Trophoblast cell (in vitro differentiated cells and primary cell): ENCODE data around the gene ZNF548.

ENCODE experiments used
- DNase-seq, 2 donors: peaks; one replicate each; pipeline ENCODE4 v3.0.0-alpha.2; 2016
- H2AFZ ChIP-seq: 2 replicates; pipeline ENCODE4 v1.6.1; 2013; ENCODE audit warnings: low read length, moderate library complexity, mild to moderate bottlenecking; ENCODE audit not compliant: insufficient read depth, poor library complexity
- H2AK5ac ChIP-seq: 2 replicates; pipeline ENCODE4 v1.6.1; 2013; ENCODE audit warnings: mild to moderate bottlenecking, low read length
- H2BK120ac ChIP-seq: 2 replicates; pipeline ENCODE4 v1.6.1; 2013; ENCODE audit warnings: low read length, mild to moderate bottlenecking, moderate library complexity; ENCODE audit not compliant: insufficient read depth, poor library complexity
- H2BK12ac ChIP-seq: 2 replicates; pipeline ENCODE4 v1.6.1; 2013; ENCODE audit warnings: mild to moderate bottlenecking, low read length, moderate library complexity
- H2BK5ac ChIP-seq: 2 replicates; pipeline ENCODE4 v1.6.1; 2013; ENCODE audit warnings: low read length, low read depth, moderate library complexity, mild to moderate bottlenecking; ENCODE audit not compliant: poor library complexity
- H3K14ac ChIP-seq: 2 replicates; pipeline ENCODE4 v1.6.1; 2013; ENCODE audit warnings: mild to moderate bottlenecking, low read length
- H3K18ac ChIP-seq: 2 replicates; pipeline ENCODE4 v1.6.1; 2013; ENCODE audit warnings: mild to moderate bottlenecking, low read length
- H3K23ac ChIP-seq: 2 replicates; pipeline ENCODE4 v1.6.1; 2013; ENCODE audit warnings: low read length
- H3K27ac ChIP-seq: 2 replicates; pipeline ENCODE4 v1.5.1; 2013; ENCODE audit warnings: low read depth, mild to moderate bottlenecking, inconsistent platforms, low read length, moderate library complexity
- H3K27me3 ChIP-seq: 2 replicates; pipeline ENCODE4 v1.6.1; 2013; ENCODE audit warnings: inconsistent platforms, mild to moderate bottlenecking, low read length, moderate library complexity; ENCODE audit not compliant: insufficient read depth
- H3K36me3 ChIP-seq, 2 experiments: 1 replicate in 1 of 2; 2 replicates in 1 of 2; pipeline ENCODE4 v1.6.1; 2013; ENCODE audit warnings: low read length in 2 of 2, mild to moderate bottlenecking in 2 of 2, moderate library complexity in 1 of 2; ENCODE audit not compliant: insufficient read depth in 2 of 2, control insufficient read depth in 1 of 2
- H3K4ac ChIP-seq: 2 replicates; pipeline ENCODE4 v1.6.1; 2013; ENCODE audit warnings: low read depth, mild to moderate bottlenecking, low read length, moderate library complexity
- H3K4me1 ChIP-seq, 2 experiments: 1 replicate in 1 of 2; 2 replicates in 1 of 2; pipeline ENCODE4 v1.6.1; 2013; ENCODE audit warnings: low read length in 2 of 2, mild to moderate bottlenecking in 2 of 2, moderate library complexity in 1 of 2; ENCODE audit not compliant: insufficient read depth in 2 of 2, control insufficient read depth in 1 of 2
- H3K4me2 ChIP-seq: 2 replicates; pipeline ENCODE4 v1.6.1; 2013; ENCODE audit warnings: inconsistent platforms, mild to moderate bottlenecking, low read length, moderate library complexity
- H3K4me3 ChIP-seq: 2 replicates; pipeline ENCODE4 v1.5.1; 2013; ENCODE audit warnings: mild to moderate bottlenecking, low read depth, low read length, inconsistent platforms
- H3K79me1 ChIP-seq: one replicate; pipeline ENCODE4 v1.6.1; 2013; ENCODE audit warnings: low read length
- H3K79me2 ChIP-seq: 2 replicates; pipeline ENCODE4 v1.6.1; 2013; ENCODE audit warnings: low read length, mild to moderate bottlenecking; ENCODE audit not compliant: control insufficient read depth, insufficient read depth, poor library complexity
- H3K9ac ChIP-seq: 2 replicates; pipeline ENCODE4 v1.6.1; 2013; ENCODE audit warnings: mild to moderate bottlenecking, low read length
- H3K9me3 ChIP-seq: 2 replicates; pipeline ENCODE4 v1.6.1; 2013; ENCODE audit warnings: low read depth, mild to moderate bottlenecking, control low read depth, inconsistent platforms, low read length; ENCODE audit not compliant: insufficient read depth
- H4K12ac ChIP-seq: 2 replicates; pipeline ENCODE4 v1.6.1; 2013; ENCODE audit warnings: low read depth, mild to moderate bottlenecking, low read length, moderate library complexity
- H4K8ac ChIP-seq: 2 replicates; pipeline ENCODE4 v1.6.1; 2013; ENCODE audit warnings: low read depth, mild to moderate bottlenecking, low read length, moderate library complexity
- H4K91ac ChIP-seq: one replicate; pipeline ENCODE4 v1.6.1; 2013; ENCODE audit warnings: low read depth, mild to moderate bottlenecking, low read length, moderate library complexity
- WGBS: extraction: QIAGEN DNeasy Blood & Tissue Kit; methylation state at CpG from one replicate; pipeline ENCODE4 v1.1.7; 2013; ENCODE audit warnings: missing lambda C conversion rate; ENCODE audit not compliant: insufficient read length, insufficient coverage; ENCODE audit errors: extremely low coverage; 5-methylcytosine and 5-hydroxymethylcytosine counted together

The ZNF548 gene

DNA sequence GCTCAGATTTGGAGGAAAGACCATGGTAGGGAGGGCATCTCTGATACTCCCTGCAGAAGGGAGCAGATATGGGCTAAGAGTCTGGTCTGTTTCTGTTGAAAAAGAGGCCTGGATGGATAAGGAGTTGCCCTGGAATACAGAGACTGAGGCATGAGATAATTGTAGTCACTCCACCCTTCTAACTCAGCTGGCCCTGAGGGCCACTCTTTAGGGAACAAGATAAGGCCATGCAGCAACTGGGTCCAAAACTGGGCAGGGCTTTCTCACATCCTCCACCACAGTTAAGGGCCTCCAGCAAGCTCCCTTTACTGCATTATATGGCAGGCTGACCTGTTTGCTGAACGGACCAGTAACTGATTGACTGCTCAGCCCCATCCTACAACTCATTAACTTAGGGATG is 46.8 kb downstream of the ZNF548 start:
- no peak overlapping the region for H3K4me3 ChIP-seq
- no peaks in the 10 kb centered on the region for H3K27me3 ChIP-seq
- peaks cover 6% of the 10 kb centered on the region for H3K79me1 ChIP-seq
- peaks cover 6 to 9% of the 10 kb centered on the region in 2 experiments for H3K4me1 ChIP-seq
- no peak overlapping the region for H3K18ac ChIP-seq
- H3K4ac ChIP-seq: peak overlapping the region; percentile 82
- peak overlapping the region; percentile 49 for H4K12ac ChIP-seq
- H3K23ac ChIP-seq: no peak overlapping the region
- peak overlapping the region; percentile 47 for H4K8ac ChIP-seq
- H2BK12ac ChIP-seq: no peak overlapping the region
- H4K91ac ChIP-seq: no peak overlapping the region
- no peak overlapping the region for H2AK5ac ChIP-seq
- H3K9me3 ChIP-seq: no peaks in the 10 kb centered on the region
- no peak overlapping the region for H3K9ac ChIP-seq
- no peak overlapping the region for H2BK5ac ChIP-seq
- H3K14ac ChIP-seq: no peak overlapping the region
- no peak overlapping the region for H3K27ac ChIP-seq
- H2BK120ac ChIP-seq: no peak overlapping the region
- no peak for DNase-seq
- peaks cover 0 to 4% of the 10 kb centered on the region in 2 experiments for H3K36me3 ChIP-seq
- peaks cover 10% of the 10 kb centered on the region for H3K79me2 ChIP-seq
- no CpG with 5 or more reads among the region's 1 CpG for WGBS
- H2AFZ ChIP-seq: no peak overlapping the region
- H3K4me2 ChIP-seq: peak overlapping the region; percentile 75

DNA sequence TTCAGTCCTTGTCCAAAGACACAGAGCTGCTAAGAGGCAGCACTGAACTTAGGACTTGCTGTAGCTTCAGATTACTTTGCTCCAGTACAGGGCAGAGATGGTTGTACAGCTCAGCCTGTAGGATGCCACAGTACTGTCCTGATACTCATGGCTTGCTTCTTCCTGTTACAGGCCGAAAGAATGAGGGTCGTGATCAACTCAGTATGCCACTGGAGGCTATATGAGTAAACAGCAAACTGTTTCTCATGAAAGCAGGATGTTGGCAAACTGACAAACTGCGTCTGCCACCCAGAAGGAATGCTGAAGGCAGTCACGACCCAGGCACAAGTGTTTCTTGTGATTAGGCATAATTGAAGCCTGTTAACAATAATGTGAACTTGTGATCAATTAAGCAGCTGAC is 48.3 kb downstream of the ZNF548 start:
- Histone ChIP-seq H4K12ac (no peak overlapping the region), H3K4me3 (no peak overlapping the region), H3K4ac (no peak overlapping the region), H3K23ac (no peak overlapping the region), H3K9me3 (peaks cover under 1% of the 10 kb centered on the region), H2BK12ac (no peak overlapping the region), H2AFZ (no peak overlapping the region), H4K91ac (no peak overlapping the region), H3K18ac (no peak overlapping the region), H2BK5ac (no peak overlapping the region), H3K14ac (no peak overlapping the region), H3K27ac (no peak overlapping the region), H3K79me2 (peaks cover 10% of the 10 kb centered on the region), H3K36me3 (peaks cover under 1 to 4% of the 10 kb centered on the region in 2 experiments), H3K4me1 (peaks cover 6 to 9% of the 10 kb centered on the region in 2 experiments), H4K8ac (no peak overlapping the region), H2BK120ac (no peak overlapping the region), H3K79me1 (peaks cover 6% of the 10 kb centered on the region), H2AK5ac (no peak overlapping the region), H3K4me2 (no peak overlapping the region), H3K27me3 (no peaks in the 10 kb centered on the region), H3K9ac (no peak overlapping the region)
- no peak for DNase-seq
- WGBS: no CpG with 5 or more reads among the region's 4 CpGs

DNA sequence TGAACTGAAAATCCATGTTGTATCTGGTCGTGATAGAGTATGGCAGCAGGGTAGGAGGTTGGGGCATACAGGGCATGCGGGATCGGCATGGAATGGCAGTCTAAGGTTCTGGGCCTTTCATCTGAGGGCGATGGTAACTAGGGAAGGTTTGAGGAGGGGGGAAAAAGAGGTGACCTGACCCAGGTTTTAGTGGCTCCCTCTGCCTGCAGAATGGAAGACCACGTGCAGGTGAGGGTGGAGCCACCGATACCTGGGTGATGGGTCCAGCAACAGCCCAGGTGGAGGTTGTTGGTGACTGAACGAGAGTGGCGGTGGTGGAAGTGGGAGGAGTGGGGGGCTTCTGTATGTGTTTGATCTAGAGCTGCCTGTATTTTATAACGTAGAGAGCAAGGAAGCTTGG is 49.3 kb downstream of the ZNF548 start:
- Histone ChIP-seq H2BK120ac (no peak overlapping the region), H3K23ac (no peak overlapping the region), H3K9me3 (peaks cover 6% of the 10 kb centered on the region), H3K27ac (no peak overlapping the region), H3K36me3 (peaks cover 7 to 12% of the 10 kb centered on the region in 2 experiments), H2BK5ac (no peak overlapping the region), H3K79me2 (peaks cover 10% of the 10 kb centered on the region), H3K4ac (no peak overlapping the region), H3K4me1 (peaks cover 6 to 9% of the 10 kb centered on the region in 2 experiments), H4K12ac (no peak overlapping the region), H3K9ac (no peak overlapping the region), H4K91ac (no peak overlapping the region), H2BK12ac (no peak overlapping the region), H2AFZ (no peak overlapping the region), H3K18ac (no peak overlapping the region), H3K27me3 (no peaks in the 10 kb centered on the region), H3K79me1 (peaks cover 6% of the 10 kb centered on the region), H4K8ac (no peak overlapping the region), H3K4me2 (no peak overlapping the region), H2AK5ac (no peak overlapping the region), H3K14ac (no peak overlapping the region), H3K4me3 (no peak overlapping the region)
- DNase-seq: no peak
- no CpG with 5 or more reads among the region's 9 CpGs for WGBS

DNA sequence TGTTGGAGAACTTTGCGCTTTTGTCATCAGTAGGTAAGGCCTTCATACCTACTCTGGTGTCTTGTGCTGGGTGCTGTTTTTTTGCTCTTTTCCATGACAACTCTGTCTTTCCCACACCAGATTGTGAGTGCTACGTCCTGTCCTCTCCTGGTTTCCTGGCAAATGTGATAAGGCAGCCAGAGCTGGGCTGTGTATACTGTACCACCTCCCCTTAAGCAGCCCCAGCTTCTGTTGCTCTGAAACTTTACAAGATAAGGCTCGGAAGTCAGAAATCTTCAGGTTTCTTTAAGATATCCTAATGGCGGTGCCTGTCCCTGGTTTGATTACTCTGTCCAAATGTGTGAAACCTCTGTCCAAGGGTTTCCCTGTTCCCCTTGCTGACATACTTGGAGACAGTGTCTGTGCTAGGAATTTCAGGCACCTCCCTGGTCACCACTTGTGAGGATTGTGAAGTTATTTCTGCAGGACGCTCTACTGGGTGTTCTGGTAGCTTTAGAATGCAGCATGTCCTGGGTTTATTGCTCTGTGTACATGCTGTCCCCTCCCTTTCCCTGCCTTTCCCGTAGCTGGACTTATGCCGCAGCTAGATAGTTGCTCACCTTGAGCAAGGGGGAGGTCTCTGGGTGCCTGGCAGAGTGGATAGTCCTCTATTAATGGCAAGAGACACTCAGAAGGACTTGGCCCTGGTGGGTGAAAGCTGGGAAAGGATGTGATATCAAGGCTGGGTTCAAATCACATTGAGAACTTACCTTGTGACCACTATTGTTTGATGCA is 52.5 kb downstream of the ZNF548 start:
- Histone ChIP-seq H3K36me3 (peaks cover 7 to 20% of the 10 kb centered on the region in 2 experiments), H3K4me3 (no peak overlapping the region), H4K91ac (no peak overlapping the region), H3K27ac (no peak overlapping the region), H4K12ac (no peak overlapping the region), H3K4me1 (no peaks in the 10 kb centered on the region), H3K27me3 (no peaks in the 10 kb centered on the region), H3K79me1 (no peaks in the 10 kb centered on the region), H4K8ac (no peak overlapping the region), H3K9me3 (peaks cover 6% of the 10 kb centered on the region), H2AK5ac (no peak overlapping the region), H3K9ac (no peak overlapping the region), H2BK120ac (no peak overlapping the region), H3K4me2 (no peak overlapping the region), H2BK5ac (no peak overlapping the region), H2BK12ac (no peak overlapping the region), H3K23ac (no peak overlapping the region), H2AFZ (no peak overlapping the region), H3K14ac (no peak overlapping the region), H3K79me2 (no peaks in the 10 kb centered on the region), H3K18ac (no peak overlapping the region), H3K4ac (no peak overlapping the region)
- DNase-seq: no peak
- no CpG with 5 or more reads among the region's 7 CpGs for WGBS
